Measurements from ENCODE around the gene ROBO2. TPM values are rescaled to one million over a fixed set of nuclear protein-coding genes. Genes with fewer than 3 reads are reported as not detected.

ROBO2 gene
- total and polyA plus RNA-seq, 4 donors, result 0.30 to 72.4 (median 3.3) TPM

DNA sequence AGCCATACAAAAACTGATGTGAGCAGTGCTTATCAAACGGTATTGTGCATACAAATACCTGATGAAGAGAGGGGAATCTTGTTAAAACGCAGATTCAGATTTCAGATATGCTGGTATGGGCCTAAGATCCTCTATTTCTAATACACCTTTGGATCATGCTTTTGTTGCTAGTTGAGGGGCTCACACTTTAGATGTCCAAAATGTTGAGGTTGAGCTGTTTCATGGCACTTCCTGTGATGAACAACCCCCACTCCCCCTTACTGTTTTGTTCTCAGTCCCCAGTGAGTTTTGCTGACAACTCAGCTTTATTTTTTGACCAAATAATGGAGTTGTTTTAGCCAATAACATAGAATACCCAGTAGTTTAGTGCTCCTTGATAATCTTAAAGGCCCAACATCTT lies 53.2 kb downstream of the ROBO2 start:
- Histone ChIP-seq H3K27me3 (ENCODE audit: control insufficient read depth in 3 of 3, insufficient read depth in 3 of 3, low read length in 2 of 3) (no peaks in the 10 kb centered on the region), H3K9ac (ENCODE audit: insufficient read depth in 1 of 2, low read length in 2 of 2) (no peak overlapping the region), H3K4me1 (ENCODE audit: control insufficient read depth in 5 of 5, insufficient read depth in 5 of 5, low read length in 5 of 5) (no peaks in the 10 kb centered on the region), H3K36me3 (ENCODE audit: control insufficient read depth in 4 of 4, insufficient read depth in 4 of 4, low read length in 4 of 4) (peaks cover 0 to 3% (median under 1%) of the 10 kb centered on the region in 4 donors), H3K27ac (ENCODE audit: low read depth in 1 of 2, low read length in 1 of 2) (no peak overlapping the region), H3K9me3 (ENCODE audit: control insufficient read depth in 4 of 4, insufficient read depth in 3 of 4, low read length in 3 of 4) (no peaks in the 10 kb centered on the region), H3K4me3 (no peak overlapping the region)
- WGBS, 2 donors, result 51 to 65% methylated on average over 2 of the region's 2 CpGs
- DNase-seq, result no peak
- TF ChIP-seq, protein P1, sequence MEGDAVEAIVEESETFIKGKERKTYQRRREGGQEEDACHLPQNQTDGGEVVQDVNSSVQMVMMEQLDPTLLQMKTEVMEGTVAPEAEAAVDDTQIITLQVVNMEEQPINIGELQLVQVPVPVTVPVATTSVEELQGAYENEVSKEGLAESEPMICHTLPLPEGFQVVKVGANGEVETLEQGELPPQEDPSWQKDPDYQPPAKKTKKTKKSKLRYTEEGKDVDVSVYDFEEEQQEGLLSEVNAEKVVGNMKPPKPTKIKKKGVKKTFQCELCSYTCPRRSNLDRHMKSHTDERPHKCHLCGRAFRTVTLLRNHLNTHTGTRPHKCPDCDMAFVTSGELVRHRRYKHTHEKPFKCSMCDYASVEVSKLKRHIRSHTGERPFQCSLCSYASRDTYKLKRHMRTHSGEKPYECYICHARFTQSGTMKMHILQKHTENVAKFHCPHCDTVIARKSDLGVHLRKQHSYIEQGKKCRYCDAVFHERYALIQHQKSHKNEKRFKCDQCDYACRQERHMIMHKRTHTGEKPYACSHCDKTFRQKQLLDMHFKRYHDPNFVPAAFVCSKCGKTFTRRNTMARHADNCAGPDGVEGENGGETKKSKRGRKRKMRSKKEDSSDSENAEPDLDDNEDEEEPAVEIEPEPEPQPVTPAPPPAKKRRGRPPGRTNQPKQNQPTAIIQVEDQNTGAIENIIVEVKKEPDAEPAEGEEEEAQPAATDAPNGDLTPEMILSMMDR (IDR thresholded peaks at IDR 0.05; ENCODE audit: control extremely low read depth, extremely low read depth), result no peak
- ATAC-seq (ENCODE audit: insufficient read depth, low FRiP score), result no peak

DNA sequence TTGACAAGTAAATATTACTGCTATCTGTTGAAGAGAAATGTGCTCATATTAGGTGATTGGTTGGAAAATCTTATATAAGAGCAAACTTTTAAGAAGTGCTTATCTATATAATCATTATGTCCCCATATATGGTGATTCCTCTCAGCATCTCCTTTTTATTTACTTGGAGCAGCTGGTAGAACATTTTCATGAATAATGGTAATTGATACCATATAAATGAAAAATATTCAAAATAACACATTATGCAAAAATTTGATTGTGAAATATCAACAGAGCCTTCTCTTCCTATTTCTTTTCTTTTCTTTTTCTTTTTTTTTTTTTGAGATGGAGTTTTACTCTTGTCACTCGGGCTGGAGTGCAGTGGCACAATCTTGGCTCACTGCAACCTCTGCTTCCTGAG lies 56.2 kb downstream of the ROBO2 start:
- no peak for ATAC-seq (ENCODE audit: insufficient read depth, low FRiP score)
- Histone ChIP-seq H3K9ac (ENCODE audit: insufficient read depth in 1 of 2, low read length in 2 of 2) (no peak overlapping the region), H3K4me1 (ENCODE audit: control insufficient read depth in 5 of 5, insufficient read depth in 5 of 5, low read length in 5 of 5) (no peaks in the 10 kb centered on the region), H3K27ac (ENCODE audit: low read depth in 1 of 2, low read length in 1 of 2) (no peak overlapping the region), H3K36me3 (ENCODE audit: control insufficient read depth in 4 of 4, insufficient read depth in 4 of 4, low read length in 4 of 4) (peaks cover 0 to 6% (median 3%) of the 10 kb centered on the region in 4 donors), H3K4me3 (no peak overlapping the region), H3K27me3 (ENCODE audit: control insufficient read depth in 3 of 3, insufficient read depth in 3 of 3, low read length in 2 of 3) (no peaks in the 10 kb centered on the region), H3K9me3 (ENCODE audit: control insufficient read depth in 4 of 4, insufficient read depth in 3 of 4, low read length in 3 of 4) (no peaks in the 10 kb centered on the region)
- DNase-seq, result no peak
- 47 to 61% methylated on average over 1 of the region's 1 CpG for WGBS, 2 donors
- TF ChIP-seq, protein P1 (IDR thresholded peaks at IDR 0.05; ENCODE audit: control extremely low read depth, extremely low read depth), result no peak

DNA sequence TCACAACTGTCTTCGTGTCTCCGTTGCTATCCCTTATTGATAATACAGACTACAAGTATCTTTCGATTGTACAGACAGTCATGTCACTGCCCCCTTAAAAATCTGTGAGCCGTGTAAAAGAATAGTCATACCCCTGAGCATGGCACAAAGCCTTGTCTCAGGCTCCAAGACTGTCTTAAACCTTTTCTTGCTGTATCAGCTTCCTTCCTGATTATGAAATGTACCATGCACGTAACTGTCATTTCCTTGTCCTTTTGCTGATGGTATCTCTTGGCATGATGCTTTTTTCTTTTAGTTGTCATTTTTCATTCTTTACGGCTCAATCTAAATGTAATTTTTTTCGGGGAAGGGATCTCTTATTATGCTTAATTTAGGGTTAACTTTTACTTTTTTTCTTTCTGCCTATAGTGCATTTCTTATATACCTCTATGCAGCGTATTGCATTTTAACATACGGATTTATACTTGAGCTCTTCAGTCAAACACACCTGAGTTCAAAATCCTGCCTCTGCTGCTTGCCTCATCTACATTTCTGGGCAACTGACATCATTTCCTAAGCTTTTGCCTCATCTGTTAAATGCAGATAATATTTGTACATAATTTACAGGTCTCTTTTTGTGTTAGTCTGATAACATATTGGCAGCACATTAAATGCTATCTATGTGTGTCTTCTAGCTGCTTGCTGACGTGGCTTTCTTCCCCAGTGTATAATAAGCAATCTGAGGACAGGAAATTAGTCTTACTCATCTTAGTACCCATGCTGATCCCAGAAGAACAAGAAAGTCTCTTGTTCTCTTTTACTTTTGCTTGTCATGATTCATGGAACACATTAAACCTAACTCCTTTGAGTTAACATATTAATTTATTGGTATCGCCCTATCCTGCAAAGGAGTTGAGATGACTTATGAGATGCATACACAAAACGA lies 57.3 kb downstream of the ROBO2 start:
- no peak overlapping the region for H3K4me3 ChIP-seq
- ATAC-seq (ENCODE audit: insufficient read depth, low FRiP score) (no peak), DNase-seq (no peak)
- peaks cover 0 to 6% (median 3%) of the 10 kb centered on the region in 4 donors for H3K36me3 ChIP-seq (ENCODE audit: control insufficient read depth in 4 of 4, insufficient read depth in 4 of 4, low read length in 4 of 4)
- no peak overlapping the region for H3K27ac ChIP-seq (ENCODE audit: low read depth in 1 of 2, low read length in 1 of 2)
- H3K27me3 ChIP-seq (ENCODE audit: control insufficient read depth in 3 of 3, insufficient read depth in 3 of 3, low read length in 2 of 3), result no peaks in the 10 kb centered on the region
- no peak overlapping the region for H3K9ac ChIP-seq (ENCODE audit: insufficient read depth in 1 of 2, low read length in 2 of 2)
- no peaks in the 10 kb centered on the region for H3K9me3 ChIP-seq (ENCODE audit: control insufficient read depth in 4 of 4, insufficient read depth in 3 of 4, low read length in 3 of 4)
- TF ChIP-seq, protein P1 (IDR thresholded peaks at IDR 0.05; ENCODE audit: control extremely low read depth, extremely low read depth), result no peak
- 73 to 76% methylated on average over 12 of the region's 12 CpGs for whole genome bisulfite sequencing, 2 donors
- no peaks in the 10 kb centered on the region for H3K4me1 ChIP-seq (ENCODE audit: control insufficient read depth in 5 of 5, insufficient read depth in 5 of 5, low read length in 5 of 5)
